ENCODE measurements around the gene REXO1.

The REXO1 gene

DNA sequence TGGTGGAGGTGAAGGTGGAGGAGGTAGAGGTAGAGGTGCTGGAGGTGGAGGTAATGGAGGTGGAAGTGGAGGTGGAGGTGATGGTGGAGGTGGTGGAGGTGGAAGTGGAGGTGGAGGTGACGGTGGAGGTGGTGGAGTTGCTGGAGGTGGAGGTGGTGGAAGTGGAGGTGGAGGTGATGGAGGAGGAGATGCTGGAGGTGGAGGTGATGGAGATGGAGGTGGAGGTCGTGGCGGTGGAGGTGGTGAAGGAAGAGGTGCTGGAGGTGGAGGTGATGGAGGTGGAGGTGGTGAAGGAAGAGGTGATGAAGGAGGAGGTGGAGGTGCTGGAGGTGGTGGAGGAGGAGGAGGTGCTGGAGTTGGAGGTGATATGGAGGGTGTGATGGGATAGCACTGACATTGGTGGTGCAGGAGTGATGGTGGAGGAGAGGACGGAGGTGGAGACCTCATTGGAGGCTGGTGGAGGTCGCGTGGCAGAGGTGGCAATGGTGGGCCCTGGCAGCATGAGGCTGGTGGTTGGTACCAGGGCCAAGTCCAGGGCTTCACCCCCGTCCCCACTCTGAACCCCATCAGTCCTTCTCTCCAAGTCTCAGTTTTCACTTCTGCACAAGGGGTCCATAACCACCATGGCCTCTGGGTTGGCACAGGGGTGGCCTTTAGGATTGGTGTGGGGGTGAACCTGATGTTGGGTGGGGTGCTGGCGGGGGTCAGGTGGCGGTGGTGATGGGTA is 79.2 kb downstream of the REXO1 start:
- Histone ChIP-seq H3K9ac (ENCODE audit: low read depth, low read length) (no peak overlapping the region), H3K36me3 (ENCODE audit: insufficient read depth, low read length) (no peaks in the 10 kb centered on the region), H3K4me1 (ENCODE audit: insufficient read depth, low read length) (peaks cover 16% of the 10 kb centered on the region), H3K79me2 (ENCODE audit: insufficient read depth, low read length) (no peaks in the 10 kb centered on the region), H3K4me2 (ENCODE audit: insufficient read depth, low read length) (no peak overlapping the region), H2AFZ (ENCODE audit: low read depth, low read length) (no peak overlapping the region), H4K20me1 (ENCODE audit: insufficient read depth, low read length) (no peaks in the 10 kb centered on the region), H3K27me3 (ENCODE audit: insufficient read depth, low read length, poor library complexity) (no peaks in the 10 kb centered on the region), H3K27ac (ENCODE audit: low read length) (no peak overlapping the region), H3K4me3 (ENCODE audit: low read depth in 1 of 2, low read length in 2 of 2) (no peak overlapping the region), H3K9me3 (ENCODE audit: insufficient read depth, low read length, severe bottlenecking) (peaks cover 11% of the 10 kb centered on the region)
- TF ChIP-seq, protein P1, sequence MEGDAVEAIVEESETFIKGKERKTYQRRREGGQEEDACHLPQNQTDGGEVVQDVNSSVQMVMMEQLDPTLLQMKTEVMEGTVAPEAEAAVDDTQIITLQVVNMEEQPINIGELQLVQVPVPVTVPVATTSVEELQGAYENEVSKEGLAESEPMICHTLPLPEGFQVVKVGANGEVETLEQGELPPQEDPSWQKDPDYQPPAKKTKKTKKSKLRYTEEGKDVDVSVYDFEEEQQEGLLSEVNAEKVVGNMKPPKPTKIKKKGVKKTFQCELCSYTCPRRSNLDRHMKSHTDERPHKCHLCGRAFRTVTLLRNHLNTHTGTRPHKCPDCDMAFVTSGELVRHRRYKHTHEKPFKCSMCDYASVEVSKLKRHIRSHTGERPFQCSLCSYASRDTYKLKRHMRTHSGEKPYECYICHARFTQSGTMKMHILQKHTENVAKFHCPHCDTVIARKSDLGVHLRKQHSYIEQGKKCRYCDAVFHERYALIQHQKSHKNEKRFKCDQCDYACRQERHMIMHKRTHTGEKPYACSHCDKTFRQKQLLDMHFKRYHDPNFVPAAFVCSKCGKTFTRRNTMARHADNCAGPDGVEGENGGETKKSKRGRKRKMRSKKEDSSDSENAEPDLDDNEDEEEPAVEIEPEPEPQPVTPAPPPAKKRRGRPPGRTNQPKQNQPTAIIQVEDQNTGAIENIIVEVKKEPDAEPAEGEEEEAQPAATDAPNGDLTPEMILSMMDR (IDR thresholded peaks at IDR 0.05; ENCODE audit: borderline replicate concordance, extremely low read depth, low read length, poor library complexity, severe bottlenecking), result no peak
- TF ChIP-seq EZH2 (IDR thresholded peaks at IDR 0.05; ENCODE audit: borderline replicate concordance, low read depth, low read length, severe bottlenecking), result no peak
- DNase-seq, result no peak
- no peak for ATAC-seq (ENCODE audit: insufficient read depth, low read depth)

DNA sequence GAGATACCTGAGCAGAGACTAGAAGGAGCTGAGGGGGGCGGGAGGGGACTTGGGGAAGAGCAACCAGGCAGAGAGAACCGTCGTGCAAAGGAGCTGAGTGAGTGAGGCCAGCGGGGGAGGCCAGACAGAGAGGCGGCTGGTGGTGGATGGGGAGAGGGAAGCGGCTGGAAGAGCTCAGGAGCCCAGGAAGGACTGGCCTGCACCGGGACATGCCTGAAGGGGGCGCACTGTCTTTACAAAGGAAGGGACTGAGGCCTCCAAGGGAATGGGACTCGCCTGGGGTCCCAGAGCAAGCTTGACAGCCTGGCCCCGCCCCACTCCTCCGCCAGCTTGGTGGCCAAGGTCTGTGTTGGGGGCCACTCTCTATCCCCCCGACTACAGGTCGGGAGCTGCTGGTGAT is 80.0 kb downstream of the REXO1 start:
- Histone ChIP-seq H3K27ac (ENCODE audit: low read length) (no peak overlapping the region), H3K79me2 (ENCODE audit: insufficient read depth, low read length) (no peaks in the 10 kb centered on the region), H3K36me3 (ENCODE audit: insufficient read depth, low read length) (no peaks in the 10 kb centered on the region), H3K4me1 (ENCODE audit: insufficient read depth, low read length) (peaks cover 16% of the 10 kb centered on the region), H3K27me3 (ENCODE audit: insufficient read depth, low read length, poor library complexity) (no peaks in the 10 kb centered on the region), H3K4me2 (ENCODE audit: insufficient read depth, low read length) (peak overlapping the region; percentile 46; the same call in 1 of the 2 replicates), H4K20me1 (ENCODE audit: insufficient read depth, low read length) (no peaks in the 10 kb centered on the region), H2AFZ (ENCODE audit: low read depth, low read length) (no peak overlapping the region), H3K9ac (ENCODE audit: low read depth, low read length) (0 out of 2 replicates have a peak overlapping the region, but pooled peaks have one; percentile 21), H3K9me3 (ENCODE audit: insufficient read depth, low read length, severe bottlenecking) (peaks cover 11% of the 10 kb centered on the region), H3K4me3 (ENCODE audit: low read depth in 1 of 2, low read length in 2 of 2) (no peak overlapping the region)
- TF ChIP-seq, protein P1 (IDR thresholded peaks at IDR 0.05; ENCODE audit: borderline replicate concordance, extremely low read depth, low read length, poor library complexity, severe bottlenecking), result peak; percentile 34
- TF ChIP-seq EZH2 (IDR thresholded peaks at IDR 0.05; ENCODE audit: borderline replicate concordance, low read depth, low read length, severe bottlenecking), result no peak
- DNase-seq (no peak), ATAC-seq (ENCODE audit: insufficient read depth, low read depth) (no peak)

DNA sequence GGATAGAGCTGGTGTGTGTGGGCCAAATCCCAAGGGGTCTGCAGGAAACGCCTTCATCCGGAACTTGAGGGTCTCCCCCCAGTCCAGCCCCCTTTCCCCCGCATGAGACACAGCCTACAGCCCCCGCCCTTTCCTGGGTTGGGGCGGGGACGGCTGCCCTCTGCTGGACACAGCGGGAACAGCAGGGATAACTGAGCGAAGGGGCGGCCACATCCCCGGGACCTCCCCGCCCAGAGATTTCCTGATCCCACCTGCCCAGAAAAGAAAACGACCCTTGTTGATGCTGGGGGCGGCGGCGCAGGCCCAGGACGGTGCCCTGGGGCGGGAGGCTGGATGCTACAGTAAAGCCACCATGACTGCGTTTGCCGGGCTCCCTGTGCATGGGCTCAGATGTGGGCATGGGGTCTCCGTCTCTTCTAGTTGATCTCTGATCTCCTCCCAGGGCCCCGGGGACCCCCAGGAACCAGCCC is 80.8 kb downstream of the REXO1 start:
- Histone ChIP-seq H3K9me3 (ENCODE audit: insufficient read depth, low read length, severe bottlenecking) (peaks cover 11% of the 10 kb centered on the region), H3K4me3 (ENCODE audit: low read depth in 1 of 2, low read length in 2 of 2) (peak overlapping the region in 1 of 2 experiments; percentile 3; a peak in 1 of 4 replicates), H3K9ac (ENCODE audit: low read depth, low read length) (peak overlapping the region; percentile 21), H3K27me3 (ENCODE audit: insufficient read depth, low read length, poor library complexity) (no peaks in the 10 kb centered on the region), H4K20me1 (ENCODE audit: insufficient read depth, low read length) (no peaks in the 10 kb centered on the region), H3K27ac (ENCODE audit: low read length) (0 out of 2 replicates have a peak overlapping the region, but pooled peaks have one; percentile 26), H3K4me2 (ENCODE audit: insufficient read depth, low read length) (peak overlapping the region; percentile 46), H3K4me1 (ENCODE audit: insufficient read depth, low read length) (peaks cover 16% of the 10 kb centered on the region), H3K36me3 (ENCODE audit: insufficient read depth, low read length) (no peaks in the 10 kb centered on the region), H3K79me2 (ENCODE audit: insufficient read depth, low read length) (no peaks in the 10 kb centered on the region), H2AFZ (ENCODE audit: low read depth, low read length) (peak overlapping the region; percentile 59)
- TF ChIP-seq, protein P1 (IDR thresholded peaks at IDR 0.05; ENCODE audit: borderline replicate concordance, extremely low read depth, low read length, poor library complexity, severe bottlenecking), result peak; percentile 98
- TF ChIP-seq EZH2 (IDR thresholded peaks at IDR 0.05; ENCODE audit: borderline replicate concordance, low read depth, low read length, severe bottlenecking), result no peak
- ATAC-seq (ENCODE audit: insufficient read depth, low read depth), result peak; percentile 89
- DNase-seq, result peak; percentile 81
